Endodermal cell (in vitro differentiated cells): ENCODE results near the gene KRT83. TPM values are rescaled to one million over a fixed set of nuclear protein-coding genes. Genes with fewer than 3 reads are reported as not detected.

ENCODE experiments used
- DNase-seq: peaks from one replicate; pipeline ENCODE4 v3.0.0-alpha.2; 2017
- H3K27ac ChIP-seq: 2 replicates; pipeline ENCODE4 v1.5.1; 2013; ENCODE audit warnings: mild to moderate bottlenecking, low read depth, low read length, moderate library complexity
- H3K27me3 ChIP-seq: 2 replicates; pipeline ENCODE4 v1.6.1; 2013; ENCODE audit warnings: mild to moderate bottlenecking, low read length, moderate library complexity; ENCODE audit not compliant: insufficient read depth, control insufficient read depth, poor library complexity, severe bottlenecking
- H3K36me3 ChIP-seq: 2 replicates; pipeline ENCODE4 v1.7.0; 2013; ENCODE audit warnings: mild to moderate bottlenecking, low read length, moderate library complexity; ENCODE audit not compliant: control insufficient read depth, insufficient read depth
- H3K4me1 ChIP-seq: one replicate; pipeline ENCODE4 v1.7.0; 2013; ENCODE audit warnings: low read length; ENCODE audit not compliant: control insufficient read depth, insufficient read depth
- H3K4me3 ChIP-seq: 2 replicates; pipeline ENCODE4 v1.5.1; 2013; ENCODE audit warnings: mild to moderate bottlenecking, low read length, moderate library complexity
- H3K9ac ChIP-seq: 2 replicates; pipeline ENCODE4 v1.6.1; 2013; ENCODE audit warnings: mild to moderate bottlenecking, low read length, moderate library complexity; ENCODE audit not compliant: poor library complexity, severe bottlenecking; ENCODE audit errors: extremely low read depth
- H3K9me3 ChIP-seq: 2 replicates; pipeline ENCODE4 v1.6.1; 2013; ENCODE audit warnings: mild to moderate bottlenecking, low read length, moderate library complexity; ENCODE audit not compliant: control insufficient read depth
- H3K27ac Mint-ChIP-seq: 2 replicates; pipeline ENCODE4 v1.8.0; 2020; ENCODE audit warnings: mixed read lengths
- H3K27me3 Mint-ChIP-seq: 2 replicates; pipeline ENCODE4 v1.8.0; 2021; ENCODE audit warnings: mild to moderate bottlenecking, mixed read lengths; ENCODE audit not compliant: insufficient read depth
- H3K36me3 Mint-ChIP-seq: 2 replicates; pipeline ENCODE4 v1.8.0; 2020; ENCODE audit warnings: low read depth, mixed read lengths
- H3K4me1 Mint-ChIP-seq: 2 replicates; pipeline ENCODE4 v1.8.0; 2020; ENCODE audit warnings: mixed read lengths
- H3K4me3 Mint-ChIP-seq: 2 replicates; pipeline ENCODE4 v1.8.0; 2020; ENCODE audit warnings: mild to moderate bottlenecking, moderate library complexity, mixed read lengths
- H3K9me3 Mint-ChIP-seq: 2 replicates; pipeline ENCODE4 v1.8.0; 2020; ENCODE audit warnings: mild to moderate bottlenecking, mixed read lengths
- WGBS, 2 experiments: methylation state at CpG; one replicate each; pipeline versions ENCODE4 v1.1.5 to v1.1.7; 2013; ENCODE audit warnings: missing lambda C conversion rate in 2 of 2, mixed read lengths in 1 of 2; ENCODE audit not compliant: insufficient coverage in 1 of 2, insufficient read length in 1 of 2; 5-methylcytosine and 5-hydroxymethylcytosine counted together
- total RNA-seq, 2 donors: library from RNA; stranded (reverse); fragmentation: NEBNext Ultra II Directional in 1 of 2; extraction: Animal tissue kit (Norgen Biotek cat#: 25700) in 1 of 2; gene quantifications; 2 replicates in 1 of 2; 3 replicates in 1 of 2; pipeline ENCODE4 v1.2.1, GENCODE V29; 2021
- TF ChIP-seq, protein P1 (sequence below): fragments of 200-600 bp; sonication (generic); conservative IDR thresholded peaks from 2 replicates; pipeline ENCODE4 v1.5.0; 2021; ENCODE audit warnings: antibody characterized with exemption, mild to moderate bottlenecking

Gene KRT83
- total RNA-seq, 2 donors from 2014 or later, result not detected

DNA sequence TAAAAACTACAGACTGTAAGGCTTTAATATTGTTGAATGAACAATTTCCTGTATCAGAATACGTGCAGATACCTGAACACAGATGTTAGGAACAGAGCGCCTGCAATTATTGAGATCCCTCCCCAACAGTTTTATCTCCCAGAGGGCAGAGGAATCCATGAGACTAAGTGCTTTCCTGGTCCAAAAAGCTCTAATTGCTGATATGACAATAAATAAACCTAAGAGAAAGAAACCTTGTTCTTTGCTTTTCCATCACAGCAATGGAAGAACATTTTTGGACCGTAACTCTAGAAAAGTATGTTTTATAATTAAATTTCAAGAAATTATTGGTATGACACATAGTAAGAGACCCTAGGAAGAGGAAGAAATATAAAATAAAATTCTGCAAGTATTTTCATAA lies 13.0 kb upstream of the KRT83 start:
- no peak for DNase-seq
- H3K9me3 ChIP-seq, result no peaks in the 10 kb centered on the region
- 89 to 91% methylated on average over 2 of the region's 3 CpGs for WGBS, 2 experiments
- H3K4me3 ChIP-seq, result no peak overlapping the region
- no peak overlapping the region for H3K9ac ChIP-seq
- H3K36me3 ChIP-seq, result no peaks in the 10 kb centered on the region
- peaks cover 5% of the 10 kb centered on the region for H3K27me3 Mint-ChIP-seq
- no peak overlapping the region for H3K4me3 Mint-ChIP-seq
- no peak overlapping the region for H3K27ac ChIP-seq
- H3K9me3 Mint-ChIP-seq, result no peaks in the 10 kb centered on the region
- no peaks in the 10 kb centered on the region for H3K4me1 ChIP-seq
- peaks cover 7% of the 10 kb centered on the region for H3K4me1 Mint-ChIP-seq
- TF ChIP-seq, protein P1, sequence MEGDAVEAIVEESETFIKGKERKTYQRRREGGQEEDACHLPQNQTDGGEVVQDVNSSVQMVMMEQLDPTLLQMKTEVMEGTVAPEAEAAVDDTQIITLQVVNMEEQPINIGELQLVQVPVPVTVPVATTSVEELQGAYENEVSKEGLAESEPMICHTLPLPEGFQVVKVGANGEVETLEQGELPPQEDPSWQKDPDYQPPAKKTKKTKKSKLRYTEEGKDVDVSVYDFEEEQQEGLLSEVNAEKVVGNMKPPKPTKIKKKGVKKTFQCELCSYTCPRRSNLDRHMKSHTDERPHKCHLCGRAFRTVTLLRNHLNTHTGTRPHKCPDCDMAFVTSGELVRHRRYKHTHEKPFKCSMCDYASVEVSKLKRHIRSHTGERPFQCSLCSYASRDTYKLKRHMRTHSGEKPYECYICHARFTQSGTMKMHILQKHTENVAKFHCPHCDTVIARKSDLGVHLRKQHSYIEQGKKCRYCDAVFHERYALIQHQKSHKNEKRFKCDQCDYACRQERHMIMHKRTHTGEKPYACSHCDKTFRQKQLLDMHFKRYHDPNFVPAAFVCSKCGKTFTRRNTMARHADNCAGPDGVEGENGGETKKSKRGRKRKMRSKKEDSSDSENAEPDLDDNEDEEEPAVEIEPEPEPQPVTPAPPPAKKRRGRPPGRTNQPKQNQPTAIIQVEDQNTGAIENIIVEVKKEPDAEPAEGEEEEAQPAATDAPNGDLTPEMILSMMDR, result no peak
- H3K27me3 ChIP-seq, result no peaks in the 10 kb centered on the region
- no peak overlapping the region for H3K27ac Mint-ChIP-seq
- H3K36me3 Mint-ChIP-seq, result no peaks in the 10 kb centered on the region

DNA sequence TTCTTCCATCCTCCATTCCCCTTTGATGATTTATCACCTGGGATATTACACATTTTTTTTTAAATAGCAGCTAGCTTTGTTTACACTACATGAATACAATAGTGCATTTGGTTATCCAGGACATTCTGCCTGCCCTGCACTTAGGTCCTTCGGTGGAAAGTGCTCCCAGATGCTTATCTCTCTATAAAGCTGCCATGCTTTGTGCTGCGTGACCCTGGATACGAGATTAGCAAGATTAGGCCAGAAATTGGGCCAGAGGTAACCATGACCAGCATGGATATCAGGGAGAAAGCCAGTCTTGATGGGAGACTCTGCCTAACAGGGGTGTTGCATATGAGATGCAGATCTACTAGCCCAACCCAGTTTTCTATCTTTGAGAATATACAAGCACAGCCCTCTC lies 12.1 kb upstream of the KRT83 start:
- no peak for DNase-seq
- peaks cover 5% of the 10 kb centered on the region for H3K27me3 Mint-ChIP-seq
- Histone ChIP-seq H3K9me3 (no peaks in the 10 kb centered on the region), H3K4me3 (no peak overlapping the region), H3K27ac (no peak overlapping the region), H3K4me1 (no peaks in the 10 kb centered on the region), H3K36me3 (no peaks in the 10 kb centered on the region), H3K27me3 (no peaks in the 10 kb centered on the region), H3K9ac (no peak overlapping the region)
- no peak overlapping the region for H3K27ac Mint-ChIP-seq
- H3K4me3 Mint-ChIP-seq, result no peak overlapping the region
- H3K4me1 Mint-ChIP-seq, result peaks cover 7% of the 10 kb centered on the region
- no peaks in the 10 kb centered on the region for H3K36me3 Mint-ChIP-seq
- H3K9me3 Mint-ChIP-seq, result no peaks in the 10 kb centered on the region
- TF ChIP-seq, protein P1, result no peak
- WGBS, 2 experiments, result 77% methylated on average over 3 of the region's 3 CpGs

DNA sequence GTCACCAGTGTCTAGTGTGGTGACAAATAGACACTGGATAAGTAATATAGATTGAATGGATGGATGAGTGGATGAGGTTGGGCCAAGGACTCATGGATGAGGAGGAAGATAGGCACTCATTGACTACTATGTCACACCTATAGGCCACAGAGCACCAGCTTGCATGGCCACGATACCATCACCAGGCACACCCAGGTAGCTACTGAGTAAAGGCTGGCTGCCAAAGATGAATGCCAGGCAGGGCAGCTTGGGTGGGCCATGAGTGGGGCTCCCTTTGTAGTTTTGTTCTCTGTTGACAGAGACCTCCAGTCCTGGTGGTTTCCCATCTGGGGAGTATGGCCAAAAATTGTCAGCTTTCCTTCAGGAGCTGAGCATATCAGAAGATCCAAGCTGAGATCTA lies 11.2 kb upstream of the KRT83 start:
- no peak overlapping the region for H3K4me3 Mint-ChIP-seq
- no peaks in the 10 kb centered on the region for H3K36me3 ChIP-seq
- H3K9me3 ChIP-seq, result no peaks in the 10 kb centered on the region
- H3K36me3 Mint-ChIP-seq, result no peaks in the 10 kb centered on the region
- 83 to 96% methylated on average over 1 of the region's 1 CpG for WGBS, 2 experiments
- H3K4me3 ChIP-seq, result no peak overlapping the region
- no peak overlapping the region for H3K27ac ChIP-seq
- H3K9me3 Mint-ChIP-seq, result no peaks in the 10 kb centered on the region
- no peak for DNase-seq
- H3K4me1 Mint-ChIP-seq, result peaks cover 7% of the 10 kb centered on the region
- H3K27me3 Mint-ChIP-seq, result peaks cover 5% of the 10 kb centered on the region
- H3K9ac ChIP-seq, result no peak overlapping the region
- TF ChIP-seq, protein P1, result no peak
- H3K27me3 ChIP-seq, result no peaks in the 10 kb centered on the region
- no peak overlapping the region for H3K27ac Mint-ChIP-seq
- no peaks in the 10 kb centered on the region for H3K4me1 ChIP-seq
